Epithelial cell of esophagus (primary cell): ENCODE results near the gene KLHL36.

Experiments used
- DNase-seq: peaks from one replicate; pipeline ENCODE4 v3.0.0; 2010; ENCODE audit warnings: low read depth
- H3K4me3 ChIP-seq: 2 replicates; pipeline ENCODE4 v1.5.1; 2011; ENCODE audit warnings: mild to moderate bottlenecking, low read length, control low read depth
- CTCF ChIP-seq: IDR thresholded peaks from 2 replicates; pipeline ENCODE4 v1.5.1; 2011; ENCODE audit warnings: low read depth, mild to moderate bottlenecking, low read length, control low read depth, inconsistent platforms; ENCODE audit not compliant: insufficient read depth; ENCODE audit errors: missing control alignments

Gene KLHL36

GRCh38 chr16:84654238-84654637, 5.9 kb downstream of the KLHL36 start:
- no peak for TF ChIP-seq CTCF
- no peak overlapping the region for H3K4me3 ChIP-seq
- no peak for DNase-seq

- TF ChIP-seq CTCF, result no peak
- no peak for DNase-seq
- no peak overlapping the region for H3K4me3 ChIP-seq
These were observed 6.7 kb downstream of the KLHL36 start for GRCh38 chr16:84654998-84655397.

- TF ChIP-seq CTCF, result no peak
- no peak overlapping the region for H3K4me3 ChIP-seq
- no peak for DNase-seq
These were observed 8.3 kb downstream of the KLHL36 start for GRCh38 chr16:84656649-84657048.

GRCh38 chr16:84657229-84657837, 9.0 kb downstream of the KLHL36 start:
- no peak for DNase-seq
- H3K4me3 ChIP-seq, result no peak overlapping the region
- TF ChIP-seq CTCF, result no peak

- H3K4me3 ChIP-seq, result no peak overlapping the region
- no peak for DNase-seq
- TF ChIP-seq CTCF, result no peak
These were observed 10.4 kb downstream of the KLHL36 start for GRCh38 chr16:84658690-84659089.

- H3K4me3 ChIP-seq, result no peak overlapping the region
- DNase-seq, result no peak
- no peak for TF ChIP-seq CTCF
These were observed 11.5 kb downstream of the KLHL36 start for GRCh38 chr16:84659656-84660300.

GRCh38 chr16:84660973-84661372, 12.7 kb downstream of the KLHL36 start:
- TF ChIP-seq CTCF, result no peak
- H3K4me3 ChIP-seq, result no peak overlapping the region
- DNase-seq, result peak; percentile 12
